ENCODE measurements around the gene TBC1D22A.

The TBC1D22A gene

DNA sequence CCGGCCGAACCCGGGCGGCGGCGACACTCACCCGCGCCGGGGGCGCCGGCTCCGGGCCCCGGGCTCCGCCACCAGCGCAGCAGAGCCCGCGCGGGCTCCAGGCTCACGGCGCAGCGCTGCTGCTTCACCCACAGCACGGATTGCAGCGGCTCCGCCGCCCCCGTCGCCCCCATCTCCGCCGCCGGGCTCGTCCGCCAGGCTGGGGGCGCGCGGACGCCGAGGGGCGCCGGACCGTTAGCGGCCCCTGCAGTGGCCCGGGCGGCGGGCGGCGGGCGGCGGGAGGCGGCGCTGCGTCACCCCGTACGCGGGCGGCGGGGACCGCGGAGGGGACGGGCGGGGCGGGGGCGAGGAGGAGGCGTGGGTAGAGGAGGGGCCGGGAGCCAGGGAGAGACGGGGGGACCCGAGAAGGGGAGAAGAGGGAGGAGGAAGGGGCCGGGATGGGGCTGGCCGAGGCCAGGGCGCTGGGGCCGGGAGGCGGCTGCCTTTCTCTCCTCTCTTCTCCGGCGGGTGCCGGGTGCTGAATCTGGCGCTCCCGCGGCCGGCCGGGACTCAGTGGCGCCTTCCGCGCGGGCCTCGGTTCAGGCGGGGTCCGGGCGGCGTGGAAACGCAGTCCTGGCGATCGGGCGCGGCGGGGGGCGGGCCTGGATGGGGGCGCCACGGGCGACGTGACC lies 24.3 kb upstream of the TBC1D22A start, which contains the start of gene CERK:
Gene CERK (minus strand): TSS at position 277 of the 671 bp plus-strand sequence. CDS start 104 bp downstream, at position 173.
- no peak for DNase-seq

DNA sequence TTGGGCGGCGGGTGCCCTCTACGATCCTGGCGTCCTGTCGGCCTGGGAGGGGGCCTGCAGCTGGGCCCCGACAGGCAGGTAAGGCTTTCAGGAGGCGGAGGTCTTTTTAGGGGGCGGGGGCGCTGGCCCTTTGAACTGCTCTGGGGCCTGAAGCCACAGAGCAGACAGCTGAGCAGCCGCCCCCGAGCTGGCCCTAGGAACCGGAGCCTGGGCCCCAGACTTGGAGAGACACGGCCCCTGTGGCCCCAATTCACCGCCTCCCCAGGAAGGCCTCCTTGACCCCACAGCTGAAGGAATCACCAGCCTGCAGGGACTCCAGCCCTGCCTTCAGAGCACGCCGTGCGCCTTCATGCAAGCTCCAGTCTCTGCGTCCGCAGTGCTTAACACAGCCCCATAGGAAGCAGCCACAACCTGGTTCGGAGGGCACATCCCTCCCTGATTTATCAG lies 23.8 kb upstream of the TBC1D22A start:
- no peak for DNase-seq

DNA sequence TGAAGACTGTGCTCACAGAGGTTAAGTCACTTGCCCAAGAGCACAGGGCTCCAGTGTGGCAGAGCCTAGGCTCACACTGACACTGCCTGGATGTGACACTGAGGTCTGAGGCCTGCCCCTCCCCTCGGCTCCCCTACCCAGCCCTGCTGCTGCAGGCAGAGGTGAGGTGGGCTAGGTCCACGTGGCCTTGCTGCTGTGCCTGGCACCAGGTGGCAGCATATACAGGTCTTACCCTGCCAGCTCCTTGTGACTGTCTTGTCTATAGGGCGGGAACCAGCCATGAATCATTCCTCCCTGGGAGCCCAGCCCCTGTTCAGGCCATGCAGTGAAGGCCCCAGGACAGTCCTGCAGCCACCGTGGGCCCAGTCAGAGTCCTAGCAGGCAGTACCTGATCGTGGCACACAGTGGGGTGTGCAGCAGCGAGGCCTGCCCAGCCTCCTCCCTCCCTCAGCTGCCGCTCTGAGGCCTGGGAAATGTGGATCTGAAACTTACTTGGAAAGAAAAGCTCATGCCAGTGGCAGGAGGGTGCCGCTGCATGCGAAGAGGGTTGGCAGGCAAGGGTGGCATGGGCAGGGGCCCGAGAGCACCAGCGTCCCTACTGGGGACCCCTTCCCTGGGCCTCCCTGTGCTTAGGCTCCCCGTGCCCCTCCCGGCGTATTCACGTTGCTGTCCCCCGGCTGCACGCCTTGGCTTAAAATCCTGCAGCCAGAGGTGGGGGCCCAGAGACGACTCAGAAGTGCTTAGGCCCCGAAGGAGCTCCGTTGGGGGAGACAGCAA lies 23.2 kb upstream of the TBC1D22A start:
- no peak for DNase-seq

DNA sequence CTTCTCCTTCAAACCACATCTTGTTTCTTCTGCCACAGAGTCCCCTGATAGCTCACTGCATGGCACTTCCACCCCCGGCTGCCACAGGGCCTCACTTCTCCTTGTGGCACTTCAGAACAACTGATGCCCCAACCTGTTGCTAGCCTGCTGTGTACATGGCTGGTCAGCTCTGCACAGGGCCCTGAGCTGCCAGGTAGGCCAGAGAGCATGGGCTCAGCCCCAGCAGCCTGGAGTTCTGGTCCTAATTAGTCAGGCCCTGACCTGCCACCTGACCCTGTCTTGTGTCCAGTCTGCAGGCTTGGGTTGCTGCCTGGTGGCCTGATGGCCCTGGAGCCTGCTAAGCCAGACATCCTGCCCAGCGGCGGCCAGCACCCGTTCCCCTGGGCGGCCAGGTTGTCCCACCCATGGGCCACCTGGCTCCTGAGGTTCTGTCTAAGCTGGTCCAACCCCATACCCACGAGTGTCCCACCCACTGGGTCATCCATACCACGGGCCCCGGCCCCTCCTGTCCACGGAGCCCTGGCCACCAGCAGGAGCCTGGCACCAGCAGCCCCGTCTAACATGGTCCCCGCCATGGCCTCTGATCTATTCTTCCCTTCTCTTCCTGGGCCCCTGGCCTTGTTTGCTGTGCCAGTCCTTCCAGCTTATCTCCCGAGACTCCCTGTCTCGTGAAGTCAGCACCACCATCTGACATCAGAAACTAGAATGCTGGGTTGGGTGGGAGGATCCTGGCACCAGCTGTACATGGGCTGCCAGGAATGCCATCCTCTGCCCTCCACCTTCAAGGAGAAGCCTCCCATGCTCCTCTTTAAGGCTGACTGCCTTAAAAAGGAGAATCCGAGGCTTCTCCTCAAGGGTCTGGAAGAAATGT lies 21.3 kb upstream of the TBC1D22A start:
- no peak for DNase-seq

DNA sequence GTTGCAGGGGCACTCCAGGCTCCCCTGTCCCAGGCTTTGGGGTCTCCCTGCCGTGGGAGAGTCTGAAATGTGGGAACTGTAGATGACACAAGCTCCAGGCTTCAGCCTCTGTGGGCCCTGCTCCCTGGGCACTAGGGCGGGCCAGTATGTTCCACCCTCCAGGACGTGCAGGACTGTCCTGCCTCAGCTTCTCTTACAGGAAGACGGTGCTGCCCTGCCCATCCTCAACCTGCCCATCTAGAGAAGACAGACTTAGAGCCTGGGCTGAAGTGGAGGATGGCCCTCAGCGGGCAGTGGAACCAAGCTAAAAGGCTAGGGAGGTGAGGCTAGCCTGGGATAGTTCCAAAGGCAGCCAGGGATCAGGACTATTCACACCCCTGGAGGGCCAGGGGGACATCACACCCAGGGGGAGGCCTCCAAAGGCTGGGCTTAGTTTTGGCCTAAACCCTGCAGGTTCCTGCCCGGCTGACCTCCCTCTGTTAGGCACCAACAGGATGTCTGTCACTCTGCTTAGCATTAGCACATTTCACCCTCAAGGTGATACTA lies 20.4 kb upstream of the TBC1D22A start:
- DNase-seq, result no peak

DNA sequence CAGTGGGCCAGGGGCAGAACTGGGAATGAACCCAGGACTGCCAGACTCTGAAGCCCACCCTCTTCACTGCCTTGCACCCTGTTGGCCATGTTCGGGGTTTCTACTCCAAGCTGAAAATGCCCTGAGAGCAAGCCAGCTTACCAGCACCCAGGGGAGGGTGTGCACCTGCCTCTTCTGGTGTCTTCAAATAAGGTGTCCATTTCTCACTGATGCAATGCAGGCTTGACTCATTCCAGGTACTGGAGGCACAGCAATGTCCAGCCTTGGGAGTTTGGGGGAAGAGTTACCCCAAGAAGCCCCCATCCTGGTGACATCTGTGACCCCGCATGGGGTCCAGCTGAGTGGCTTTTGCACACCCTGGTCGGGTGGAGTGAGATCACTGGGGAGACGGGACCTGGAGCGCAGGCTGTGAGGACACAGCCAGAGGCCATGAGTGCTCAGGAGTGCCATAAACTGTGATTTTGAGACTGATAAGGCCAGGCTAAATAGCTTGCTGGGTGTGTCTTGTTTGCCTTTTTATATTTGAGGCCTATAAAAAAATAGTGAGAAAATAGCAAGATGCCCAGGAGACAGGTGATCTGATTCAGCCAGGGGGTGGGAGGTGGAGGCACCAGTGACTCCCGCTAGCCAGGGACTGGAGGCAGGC lies 19.8 kb upstream of the TBC1D22A start:
- DNase-seq, result no peak

DNA sequence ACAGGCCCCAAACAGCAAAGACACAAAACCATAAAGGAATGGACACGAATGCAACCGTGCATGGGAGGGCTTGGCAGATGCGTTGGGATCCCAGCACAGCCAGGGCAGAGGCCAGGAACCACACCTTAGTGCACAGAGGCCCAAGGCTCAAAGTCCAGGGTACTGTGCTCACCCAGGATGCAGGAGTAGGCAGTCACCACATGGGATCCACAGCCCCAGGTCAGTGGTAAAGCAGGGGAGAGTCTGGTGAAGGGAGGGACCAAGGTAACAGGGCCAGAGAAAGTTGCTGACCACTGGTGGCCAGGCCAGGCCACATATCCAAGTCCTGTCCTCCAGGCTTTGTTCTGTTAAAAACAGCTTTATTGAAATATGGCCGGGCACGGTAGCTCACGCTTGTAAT lies 17.9 kb upstream of the TBC1D22A start:
- DNase-seq, result no peak

DNA sequence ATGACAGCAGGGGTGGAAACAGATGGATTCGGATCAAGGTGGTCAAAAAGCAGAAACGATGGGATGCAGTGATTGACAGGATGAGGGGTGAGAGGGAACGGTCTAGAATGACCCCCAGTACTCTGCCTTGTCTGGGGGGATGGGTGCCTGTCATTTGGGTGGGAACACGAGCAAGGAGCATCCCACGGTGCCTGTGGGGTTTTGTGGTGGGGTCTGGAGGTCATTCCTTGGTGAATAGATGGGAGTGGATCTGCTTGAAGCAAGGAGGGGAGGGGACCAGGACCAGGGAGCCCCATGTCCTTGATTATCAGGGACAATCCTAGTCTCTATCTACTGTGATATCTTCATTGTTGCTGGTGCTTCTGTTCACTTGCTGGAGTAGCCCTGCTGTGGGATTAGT lies 16.3 kb upstream of the TBC1D22A start:
- DNase-seq, result no peak

DNA sequence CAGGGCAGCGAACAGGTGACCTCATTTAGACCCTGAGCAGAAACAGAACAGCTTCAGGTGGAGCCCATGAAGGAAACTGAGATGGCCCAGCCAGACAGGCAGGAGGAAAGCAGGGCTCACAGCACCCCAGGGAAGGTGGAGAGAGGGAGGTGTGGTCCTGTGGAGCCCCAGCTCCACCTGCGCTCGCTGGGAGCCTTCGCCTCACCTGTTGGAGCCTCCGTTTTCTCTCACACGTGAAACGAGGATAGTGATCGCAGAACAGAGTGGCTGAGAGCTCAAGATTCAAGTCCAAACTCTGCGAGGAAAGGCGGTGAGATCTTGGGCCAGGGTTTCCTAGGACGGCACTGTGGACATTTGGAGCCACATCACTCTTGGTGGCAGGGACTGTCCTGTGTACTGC lies 15.8 kb upstream of the TBC1D22A start:
- DNase-seq, result no peak

DNA sequence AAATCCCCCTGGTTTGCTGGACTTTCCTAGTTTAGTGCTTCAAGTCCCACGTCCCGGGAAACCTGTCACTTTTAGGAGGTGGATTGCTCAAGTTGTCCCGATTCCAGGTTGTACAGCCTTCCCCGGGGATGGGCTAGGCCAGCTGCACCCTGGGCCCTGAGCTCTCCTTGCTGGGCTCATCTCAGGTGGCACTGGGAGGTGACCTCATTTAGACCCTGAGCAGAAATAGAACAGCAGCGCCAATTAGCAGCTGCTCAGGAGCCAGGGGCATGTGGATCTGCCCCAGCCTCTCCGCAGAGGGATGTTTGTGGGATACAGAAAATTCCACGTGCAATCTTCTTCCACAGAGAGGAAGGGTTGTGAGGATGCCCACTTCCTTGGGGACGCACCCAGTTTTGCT lies 14.8 kb upstream of the TBC1D22A start:
- no peak for DNase-seq

DNA sequence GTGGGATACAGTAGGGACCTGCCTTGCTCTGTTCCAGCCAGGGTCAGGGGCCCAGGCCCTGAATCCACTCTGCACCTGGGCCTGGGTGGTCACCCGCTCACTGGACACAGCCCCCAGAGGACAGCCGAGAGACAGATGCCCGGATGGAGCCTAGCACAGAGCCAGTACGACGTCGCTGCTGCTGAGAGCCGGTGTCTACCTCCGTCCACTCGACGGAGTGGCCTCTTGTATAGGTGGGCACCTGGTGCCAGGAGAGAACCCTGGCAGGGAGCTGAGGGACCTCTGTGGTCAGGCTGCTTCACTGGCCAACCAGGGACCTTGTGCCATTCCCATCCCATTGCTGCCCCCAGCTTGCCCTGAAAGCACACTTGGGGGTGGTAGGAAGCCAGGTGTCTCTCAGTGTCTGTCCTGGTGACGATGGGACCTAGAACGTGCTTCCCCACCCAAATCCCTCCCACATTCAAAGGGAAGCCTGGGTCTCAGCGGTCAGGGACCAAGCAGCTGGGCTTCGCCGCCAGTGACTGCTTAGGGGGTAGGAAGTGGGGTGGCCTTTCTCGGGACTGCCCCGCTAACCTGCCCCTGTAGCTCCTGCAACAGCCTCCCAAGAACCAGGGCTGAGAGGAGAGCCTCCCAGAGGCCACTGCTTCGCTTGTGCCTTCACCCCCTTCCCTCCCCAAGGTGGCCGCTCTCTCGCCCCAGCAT lies 14.1 kb upstream of the TBC1D22A start:
- no peak for DNase-seq

DNA sequence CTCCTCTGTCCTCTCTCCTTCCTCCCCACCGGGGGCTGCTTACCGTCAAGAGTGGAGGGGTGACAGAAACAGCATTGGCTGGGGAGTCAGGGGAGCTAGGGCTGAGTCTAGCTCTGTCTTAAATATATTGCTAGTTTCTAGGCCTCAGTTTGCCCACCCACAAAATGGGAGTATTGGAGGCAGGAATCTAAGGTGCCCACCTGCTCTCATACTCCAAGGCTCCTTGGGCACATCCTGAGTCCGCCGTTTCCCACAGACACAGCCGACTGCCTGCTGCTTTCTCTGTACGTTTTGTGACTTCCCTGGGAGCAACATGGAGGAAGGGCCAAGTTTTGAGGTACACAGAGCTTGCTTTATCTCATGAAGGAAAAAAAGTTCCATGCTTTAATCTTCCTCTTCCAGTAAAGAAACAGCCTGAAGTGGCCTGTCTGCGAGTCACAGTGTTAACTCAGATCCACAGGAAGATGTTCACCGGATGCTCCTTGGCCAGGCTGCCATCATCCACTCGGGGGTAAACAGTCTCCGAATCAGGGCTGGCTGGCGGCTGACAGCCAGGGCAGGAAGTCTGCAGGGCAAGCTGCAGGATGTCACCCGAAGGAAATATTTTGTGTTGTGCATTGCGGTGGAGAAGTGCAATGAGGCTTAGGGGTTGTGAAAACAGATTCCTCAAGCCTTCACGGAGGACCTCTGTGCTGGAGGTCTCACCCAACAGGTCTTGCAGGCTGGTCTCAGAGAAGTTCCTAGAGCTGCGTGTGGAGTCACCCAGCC lies 13.4 kb upstream of the TBC1D22A start:
- DNase-seq, result no peak

DNA sequence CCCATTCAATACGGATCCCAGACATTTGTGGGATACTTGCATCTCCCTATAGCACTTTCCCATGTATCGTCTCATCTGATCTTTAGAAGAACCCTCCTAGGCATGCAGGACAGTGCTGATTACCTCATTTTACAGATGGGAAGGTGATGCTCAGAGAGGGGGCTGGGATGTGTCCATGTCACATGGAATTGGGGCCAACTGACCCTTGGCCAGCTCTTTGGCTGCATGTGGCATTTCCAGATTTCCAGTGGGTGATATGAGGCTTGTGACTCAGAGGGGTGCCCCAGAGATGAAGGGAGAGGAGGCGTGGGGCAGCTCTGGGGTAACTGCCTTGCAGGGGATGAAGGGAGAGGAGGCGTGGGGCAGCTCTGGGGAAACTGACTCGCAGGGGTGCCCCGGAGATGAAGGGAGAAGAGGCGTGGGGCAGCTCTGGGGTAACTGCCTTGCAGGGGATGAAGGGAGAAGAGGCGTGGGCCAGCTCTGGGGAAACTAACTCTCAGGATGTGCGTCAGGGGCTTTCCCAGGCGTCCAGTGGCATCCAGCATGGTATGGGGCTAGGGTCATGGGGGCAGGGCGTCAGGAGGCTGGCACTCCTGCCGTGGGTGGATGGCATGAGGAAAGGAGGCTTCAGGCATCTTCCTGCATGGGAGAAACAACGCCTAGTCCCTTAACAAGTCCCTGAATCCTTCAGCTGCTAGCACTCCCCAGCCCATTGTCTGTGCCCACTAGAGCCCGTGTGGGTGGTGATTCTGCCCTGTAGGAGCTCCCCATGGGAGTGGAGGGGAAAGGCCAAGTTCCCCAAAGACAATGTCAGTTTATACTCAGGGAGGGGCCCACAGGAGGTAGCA lies 12.5 kb upstream of the TBC1D22A start:
- DNase-seq, result no peak

DNA sequence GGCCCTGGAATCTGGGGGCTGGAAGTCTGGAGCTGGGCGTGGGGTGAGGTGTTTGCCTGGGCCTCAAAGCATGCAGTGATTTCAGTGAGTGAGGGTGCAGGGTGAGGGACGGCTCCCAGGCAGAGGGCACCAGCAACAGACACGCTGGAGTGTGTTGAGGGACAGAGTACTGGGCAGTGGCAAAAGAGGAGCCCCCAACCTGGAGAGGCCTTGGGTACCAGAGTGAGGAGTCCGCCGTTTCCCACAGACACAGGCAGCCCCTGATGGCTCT lies 12.0 kb upstream of the TBC1D22A start:
- no peak for DNase-seq

DNA sequence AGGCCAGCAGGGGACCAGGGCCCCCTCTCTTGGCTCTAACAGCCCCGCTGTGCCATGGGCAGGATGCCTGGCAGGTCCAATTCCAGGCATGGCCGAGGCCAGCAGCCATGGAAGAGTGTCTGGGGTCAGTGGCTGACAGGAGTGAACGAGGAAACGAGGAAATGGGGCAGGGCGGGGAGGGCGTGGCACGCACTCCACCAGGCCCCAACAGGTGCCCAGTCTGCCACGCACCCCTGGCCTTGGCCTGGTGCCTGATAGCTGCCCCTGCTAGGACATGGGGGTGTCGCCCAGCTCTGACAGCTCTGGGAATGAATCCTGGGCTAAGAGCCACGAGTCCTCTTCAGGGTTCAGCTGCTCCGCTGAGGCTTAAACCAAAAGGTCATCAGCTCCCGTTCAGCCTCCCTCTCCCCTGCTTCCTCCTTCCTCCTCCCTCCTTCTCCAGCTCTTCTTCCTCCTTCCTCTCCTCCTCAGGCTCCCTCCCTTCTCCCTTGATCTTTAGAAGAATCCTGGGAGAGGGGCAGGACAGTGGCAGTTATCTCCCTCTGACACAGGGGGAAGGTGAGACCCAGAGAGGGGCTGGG lies 11.5 kb upstream of the TBC1D22A start:
- no peak for DNase-seq

DNA sequence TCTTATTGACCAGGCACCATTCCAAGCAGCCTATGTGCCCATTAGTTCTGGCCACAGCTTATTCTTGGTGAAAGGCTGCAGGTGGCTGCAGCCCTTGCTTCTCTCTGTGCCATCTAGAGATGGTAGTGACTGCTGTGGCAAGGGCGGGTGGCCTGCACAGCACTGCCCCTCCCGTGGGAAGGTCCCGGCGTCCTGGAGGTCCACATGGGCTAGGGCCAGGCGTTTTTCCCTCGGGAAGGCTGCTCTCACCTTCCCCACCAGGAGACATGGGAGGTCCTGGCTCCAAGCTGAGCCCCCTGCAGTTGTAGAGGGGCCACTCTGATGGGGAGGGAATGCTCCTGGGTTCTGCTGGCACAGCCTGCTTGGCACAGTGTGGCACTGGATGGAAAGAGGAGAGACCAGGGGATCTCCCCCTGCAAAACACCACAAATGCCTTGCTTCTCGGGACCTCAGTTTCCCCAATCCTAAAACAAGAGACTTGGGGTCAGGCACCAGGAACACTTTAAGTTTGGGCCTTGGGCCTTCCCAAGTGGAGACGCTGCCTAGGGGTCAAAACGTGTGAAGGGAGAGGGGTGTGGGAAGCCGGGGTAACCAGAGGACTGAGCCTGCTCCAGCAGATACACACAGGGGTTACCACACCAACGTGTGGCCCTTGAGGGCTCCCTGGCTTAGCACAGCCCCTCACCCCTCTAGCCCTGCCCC lies 10.0 kb upstream of the TBC1D22A start:
- no peak for DNase-seq

DNA sequence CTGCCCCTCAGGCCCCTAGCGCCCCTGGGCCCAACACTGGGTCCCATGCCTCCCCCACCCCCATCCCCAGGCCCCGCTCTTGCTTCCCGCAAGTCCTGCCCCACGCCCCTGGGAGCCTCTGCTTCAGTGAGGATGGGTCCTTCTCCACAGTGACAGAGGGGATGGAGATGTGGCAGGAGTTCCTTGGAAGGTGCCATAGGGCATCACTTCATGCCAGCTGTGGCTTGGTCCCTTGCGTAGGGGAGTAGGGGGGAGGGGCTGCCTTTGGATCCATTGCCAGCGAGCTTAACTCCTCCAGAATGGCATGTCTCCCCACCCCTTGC lies 9.5 kb upstream of the TBC1D22A start:
- no peak for DNase-seq

DNA sequence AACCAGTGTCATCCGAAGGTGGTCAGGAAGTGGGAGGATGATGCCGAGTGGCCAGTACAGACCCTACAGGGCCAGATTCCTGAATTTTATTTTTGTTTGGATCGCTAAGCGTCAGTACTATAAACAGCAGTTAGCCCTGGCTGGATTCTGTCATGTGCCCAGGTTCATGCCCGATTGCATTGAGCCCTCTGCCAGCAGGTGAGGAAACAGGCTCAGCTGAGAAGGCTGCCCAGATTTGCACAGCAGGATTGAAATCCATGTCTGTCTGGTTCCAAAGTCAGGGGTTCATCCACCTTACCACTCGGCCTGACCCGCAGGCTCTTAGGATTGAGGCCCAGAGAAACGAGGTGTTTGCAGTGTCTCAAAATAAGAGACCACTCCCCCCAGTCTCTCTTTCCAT lies 9.1 kb upstream of the TBC1D22A start:
- DNase-seq, result no peak

DNA sequence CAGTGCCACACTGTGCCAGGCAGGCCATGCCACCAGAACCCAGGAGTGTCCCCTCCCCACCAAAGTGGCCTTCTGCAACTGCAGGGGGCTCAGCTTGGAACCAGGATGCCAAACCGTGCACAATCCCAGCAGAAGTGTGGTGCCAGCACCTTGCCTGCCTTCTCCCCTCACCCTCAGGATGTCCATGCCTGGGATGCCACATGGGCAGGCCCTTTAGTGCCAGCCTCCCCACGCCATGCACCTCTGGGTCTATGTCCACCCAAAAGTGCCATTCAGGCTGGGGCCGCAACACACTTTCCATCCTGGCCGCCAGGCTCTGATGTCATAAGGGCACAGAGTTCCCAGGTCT lies 8.7 kb upstream of the TBC1D22A start:
- no peak for DNase-seq

Measured in NK-92 treated with Interleukin-12 subunit alpha and Interleukin-12 subunit beta, amount 100 ng/mL, for 24 hours (cell line).